ENCODE measurements around the gene MTMR10. TPM values are rescaled to one million over a fixed set of nuclear protein-coding genes. Genes with fewer than 3 reads are reported as not detected.

MTMR10 gene
- total RNA-seq, 5 donors from 2014 or later (not counting 1 experiment from before 2014, with no cell fraction given): 29.2 to 40.7 (median 33.1) TPM

- Histone ChIP-seq H3K27me3 (replicated peaks in 1 of 2; ENCODE audit: control insufficient read depth in 2 of 2, extremely low read depth in 1 of 2, insufficient read depth in 2 of 2, low read length in 1 of 2) (no peaks in the 10 kb centered on the region), H3K4me1 (ENCODE audit: control insufficient read depth in 1 of 2, extremely low read depth in 1 of 2, insufficient read depth in 2 of 2, low read length in 2 of 2) (no peaks in the 10 kb centered on the region), H3K4me3 (ENCODE audit: control insufficient read depth in 1 of 2, extremely low read depth in 1 of 2, low read length in 1 of 2) (no peak overlapping the region), H3K36me3 (ENCODE audit: control insufficient read depth in 2 of 2, extremely low read depth in 1 of 2, insufficient read depth in 1 of 2, low read length in 1 of 2) (peaks cover 17 to 41% of the 10 kb centered on the region in 2 donors), H3K9me3 (no peaks in the 10 kb centered on the region), H3K27ac (ENCODE audit: low read length) (no peak overlapping the region)
- DNase-seq (no peak), ATAC-seq (replicated peaks in 1 of 4) (no peak)
- ChIA-PET POLR2A (no interaction called here), CTCF (no interaction called here)
- peaks cover 60% of the 10 kb centered on the region for H3K36me3 Mint-ChIP-seq
- no peak overlapping the region for H3K4me3 Mint-ChIP-seq
- H3K27ac Mint-ChIP-seq: no peak overlapping the region
- WGBS (ENCODE audit: insufficient coverage): 97% methylated on average over 4 of the region's 4 CpGs
- H3K4me1 Mint-ChIP-seq: peaks cover 5 to 11% (median 9%) of the 10 kb centered on the region in 3 donors
- H3K9me3 Mint-ChIP-seq: no peaks in the 10 kb centered on the region
- no peaks in the 10 kb centered on the region for H3K27me3 Mint-ChIP-seq
These were observed 61.4 kb downstream of the MTMR10 start for GRCh38 chr15:30929982-30930381.

- Mint-ChIP-seq H3K9me3 (no peaks in the 10 kb centered on the region), H3K4me1 (peaks cover 5 to 11% (median 9%) of the 10 kb centered on the region in 3 donors), H3K4me3 (no peak overlapping the region), H3K27me3 (no peaks in the 10 kb centered on the region), H3K36me3 (peaks cover 62% of the 10 kb centered on the region), H3K27ac (no peak overlapping the region)
- WGBS (ENCODE audit: insufficient coverage): 93% methylated on average over 9 of the region's 10 CpGs
- Histone ChIP-seq H3K4me1 (ENCODE audit: control insufficient read depth in 1 of 2, extremely low read depth in 1 of 2, insufficient read depth in 2 of 2, low read length in 2 of 2) (no peaks in the 10 kb centered on the region), H3K36me3 (ENCODE audit: control insufficient read depth in 2 of 2, extremely low read depth in 1 of 2, insufficient read depth in 1 of 2, low read length in 1 of 2) (peaks cover 17 to 49% of the 10 kb centered on the region in 2 donors), H3K27me3 (replicated peaks in 1 of 2; ENCODE audit: control insufficient read depth in 2 of 2, extremely low read depth in 1 of 2, insufficient read depth in 2 of 2, low read length in 1 of 2) (no peaks in the 10 kb centered on the region), H3K27ac (ENCODE audit: low read length) (no peak overlapping the region), H3K4me3 (ENCODE audit: control insufficient read depth in 1 of 2, extremely low read depth in 1 of 2, low read length in 1 of 2) (no peak overlapping the region), H3K9me3 (no peaks in the 10 kb centered on the region)
- ChIA-PET POLR2A (no interaction called here), CTCF (no interaction called here)
- ATAC-seq (replicated peaks in 1 of 4) (no peak), DNase-seq (no peak)
These were observed 62.3 kb downstream of the MTMR10 start for GRCh38 chr15:30929064-30929669.

- peaks cover 62% of the 10 kb centered on the region for H3K36me3 Mint-ChIP-seq
These were observed 63.4 kb downstream of the MTMR10 start for GRCh38 chr15:30928076-30928475.

GRCh38 chr15:30927148-30927761, 64.2 kb downstream of the MTMR10 start:
- DNase-seq (no peak), ATAC-seq (replicated peaks in 1 of 4) (no peak)
- peaks cover 16 to 61% of the 10 kb centered on the region in 2 donors for H3K36me3 ChIP-seq (ENCODE audit: control insufficient read depth in 2 of 2, extremely low read depth in 1 of 2, insufficient read depth in 1 of 2, low read length in 1 of 2)
- Mint-ChIP-seq H3K36me3 (peaks cover 61% of the 10 kb centered on the region), H3K27ac (peak overlapping the region in 1 of 2 donors; percentile 39), H3K4me1 (peaks cover 0 to under 1% (median 0%) of the 10 kb centered on the region in 3 donors), H3K27me3 (no peaks in the 10 kb centered on the region), H3K9me3 (no peaks in the 10 kb centered on the region), H3K4me3 (no peak overlapping the region)
- no peaks in the 10 kb centered on the region for H3K4me1 ChIP-seq (ENCODE audit: control insufficient read depth in 1 of 2, extremely low read depth in 1 of 2, insufficient read depth in 2 of 2, low read length in 2 of 2)
- H3K27me3 ChIP-seq (replicated peaks in 1 of 2; ENCODE audit: control insufficient read depth in 2 of 2, extremely low read depth in 1 of 2, insufficient read depth in 2 of 2, low read length in 1 of 2): no peaks in the 10 kb centered on the region
- ChIA-PET CTCF (no interaction called here), POLR2A (no interaction called here)
- no peak overlapping the region for H3K4me3 ChIP-seq (ENCODE audit: control insufficient read depth in 1 of 2, extremely low read depth in 1 of 2, low read length in 1 of 2)
- 91% methylated on average over 6 of the region's 7 CpGs for WGBS (ENCODE audit: insufficient coverage)
- no peaks in the 10 kb centered on the region for H3K9me3 ChIP-seq
- no peak overlapping the region for H3K27ac ChIP-seq (ENCODE audit: low read length)

More at GRCh38 chr15:30928076-30928475, 63.4 kb downstream of the MTMR10 start:
- no peak for ATAC-seq (replicated peaks in 1 of 4)
- no peaks in the 10 kb centered on the region for H3K9me3 Mint-ChIP-seq
- peaks cover 2 to 4% (median 4%) of the 10 kb centered on the region in 3 donors for H3K4me1 Mint-ChIP-seq
- no peaks in the 10 kb centered on the region for H3K4me1 ChIP-seq (ENCODE audit: control insufficient read depth in 1 of 2, extremely low read depth in 1 of 2, insufficient read depth in 2 of 2, low read length in 2 of 2)
- ChIA-PET POLR2A (no interaction called here), CTCF (no interaction called here)
- H3K27ac Mint-ChIP-seq: no peak overlapping the region
- H3K4me3 ChIP-seq (ENCODE audit: control insufficient read depth in 1 of 2, extremely low read depth in 1 of 2, low read length in 1 of 2): no peak overlapping the region
- 100% methylated on average over 3 of the region's 5 CpGs for WGBS (ENCODE audit: insufficient coverage)
- no peaks in the 10 kb centered on the region for H3K9me3 ChIP-seq
- no peaks in the 10 kb centered on the region for H3K27me3 Mint-ChIP-seq
- no peaks in the 10 kb centered on the region for H3K27me3 ChIP-seq (replicated peaks in 1 of 2; ENCODE audit: control insufficient read depth in 2 of 2, extremely low read depth in 1 of 2, insufficient read depth in 2 of 2, low read length in 1 of 2)
- no peak for DNase-seq
- H3K4me3 Mint-ChIP-seq: no peak overlapping the region
- peaks cover 14 to 53% of the 10 kb centered on the region in 2 donors for H3K36me3 ChIP-seq (ENCODE audit: control insufficient read depth in 2 of 2, extremely low read depth in 1 of 2, insufficient read depth in 1 of 2, low read length in 1 of 2)
- no peak overlapping the region for H3K27ac ChIP-seq (ENCODE audit: low read length)

- ATAC-seq (replicated peaks in 1 of 4): no peak
These were observed 65.3 kb downstream of the MTMR10 start for GRCh38 chr15:30926161-30926560.

GRCh38 chr15:30925686-30926085, 65.7 kb downstream of the MTMR10 start:
- Mint-ChIP-seq H3K4me3 (no peak overlapping the region), H3K27me3 (no peaks in the 10 kb centered on the region), H3K4me1 (no peaks in the 10 kb centered on the region), H3K36me3 (peaks cover 62% of the 10 kb centered on the region), H3K27ac (no peak overlapping the region), H3K9me3 (no peaks in the 10 kb centered on the region)
- 94% methylated on average over 7 of the region's 9 CpGs for WGBS (ENCODE audit: insufficient coverage)
- DNase-seq: no peak
- H3K27ac ChIP-seq (ENCODE audit: low read length): no peak overlapping the region
- no peaks in the 10 kb centered on the region for H3K27me3 ChIP-seq (replicated peaks in 1 of 2; ENCODE audit: control insufficient read depth in 2 of 2, extremely low read depth in 1 of 2, insufficient read depth in 2 of 2, low read length in 1 of 2)
- POLR2A ChIA-PET: no interaction called here
- H3K9me3 ChIP-seq: no peaks in the 10 kb centered on the region
- H3K36me3 ChIP-seq (ENCODE audit: control insufficient read depth in 2 of 2, extremely low read depth in 1 of 2, insufficient read depth in 1 of 2, low read length in 1 of 2): peaks cover 21 to 75% of the 10 kb centered on the region in 2 donors
- ATAC-seq (replicated peaks in 1 of 4): no peak
- H3K4me3 ChIP-seq (ENCODE audit: control insufficient read depth in 1 of 2, extremely low read depth in 1 of 2, low read length in 1 of 2): no peak overlapping the region
- CTCF ChIA-PET: no interaction called here
- no peaks in the 10 kb centered on the region for H3K4me1 ChIP-seq (ENCODE audit: control insufficient read depth in 1 of 2, extremely low read depth in 1 of 2, insufficient read depth in 2 of 2, low read length in 2 of 2)

More at GRCh38 chr15:30926161-30926560, 65.3 kb downstream of the MTMR10 start:
- Histone ChIP-seq H3K27ac (ENCODE audit: low read length) (no peak overlapping the region), H3K4me3 (ENCODE audit: control insufficient read depth in 1 of 2, extremely low read depth in 1 of 2, low read length in 1 of 2) (no peak overlapping the region), H3K4me1 (ENCODE audit: control insufficient read depth in 1 of 2, extremely low read depth in 1 of 2, insufficient read depth in 2 of 2, low read length in 2 of 2) (no peaks in the 10 kb centered on the region), H3K36me3 (ENCODE audit: control insufficient read depth in 2 of 2, extremely low read depth in 1 of 2, insufficient read depth in 1 of 2, low read length in 1 of 2) (peaks cover 19 to 71% of the 10 kb centered on the region in 2 donors), H3K9me3 (no peaks in the 10 kb centered on the region), H3K27me3 (replicated peaks in 1 of 2; ENCODE audit: control insufficient read depth in 2 of 2, extremely low read depth in 1 of 2, insufficient read depth in 2 of 2, low read length in 1 of 2) (no peaks in the 10 kb centered on the region)
- no peaks in the 10 kb centered on the region for H3K4me1 Mint-ChIP-seq
- no peaks in the 10 kb centered on the region for H3K27me3 Mint-ChIP-seq
- no peaks in the 10 kb centered on the region for H3K9me3 Mint-ChIP-seq
- no peak overlapping the region for H3K27ac Mint-ChIP-seq
- no peak overlapping the region for H3K4me3 Mint-ChIP-seq
- ChIA-PET POLR2A (no interaction called here), CTCF (no interaction called here)
- WGBS (ENCODE audit: insufficient coverage): 97% methylated on average over 5 of the region's 8 CpGs
- H3K36me3 Mint-ChIP-seq: peaks cover 62% of the 10 kb centered on the region
- DNase-seq: no peak

All from T-cell (primary cell).